Activated CD8-positive, alpha-beta memory T cell treated with anti-CD3 and anti-CD28 coated beads for 1 hour (primary cell): ENCODE measurements around the gene SLC29A3.

Experiments used
- DNase-seq, 2 donors: peaks; one replicate each; pipeline ENCODE4 v3.0.0-alpha.2; 2020; ENCODE audit warnings: low read depth in 1 of 2; ENCODE audit errors: extremely low read depth in 1 of 2

The SLC29A3 gene

GRCh38 chr10:71299071-71299785 lies 19.8 kb upstream of the SLC29A3 start:
- DNase-seq = no peak

- DNase-seq = no peak
These were observed 18.3 kb upstream of the SLC29A3 start for GRCh38 chr10:71300555-71301370.

- no peak for DNase-seq
These were observed 17.6 kb upstream of the SLC29A3 start for GRCh38 chr10:71301371-71301916.

- no peak for DNase-seq
These were observed 16.6 kb upstream of the SLC29A3 start for GRCh38 chr10:71302451-71302850.

GRCh38 chr10:71302874-71303568 lies 16.0 kb upstream of the SLC29A3 start:
- DNase-seq = no peak

GRCh38 chr10:71303569-71303907 lies 15.5 kb upstream of the SLC29A3 start:
- DNase-seq = no peak

- DNase-seq = no peak
These were observed 14.1 kb upstream of the SLC29A3 start for GRCh38 chr10:71304914-71305313.

GRCh38 chr10:71306979-71307378 lies 12.1 kb upstream of the SLC29A3 start:
- DNase-seq = no peak

- DNase-seq = no peak
These were observed 11.5 kb upstream of the SLC29A3 start for GRCh38 chr10:71307469-71308085.

- no peak for DNase-seq
These were observed 10.8 kb upstream of the SLC29A3 start for GRCh38 chr10:71308244-71308643.

GRCh38 chr10:71308985-71309384 lies 10.1 kb upstream of the SLC29A3 start:
- no peak for DNase-seq

GRCh38 chr10:71309919-71310318 lies 9.1 kb upstream of the SLC29A3 start:
- no peak for DNase-seq

GRCh38 chr10:71312220-71312619 lies 6.8 kb upstream of the SLC29A3 start:
- DNase-seq = no peak

GRCh38 chr10:71312811-71313789 lies 6.0 kb upstream of the SLC29A3 start:
- DNase-seq = no peak

GRCh38 chr10:71314028-71314693 lies 4.9 kb upstream of the SLC29A3 start:
- peak in 1 of 2 donors; percentile 50 for DNase-seq

- no peak for DNase-seq
These were observed 4.3 kb upstream of the SLC29A3 start for GRCh38 chr10:71314694-71315225.

- DNase-seq = no peak
These were observed 2.8 kb upstream of the SLC29A3 start for GRCh38 chr10:71316056-71316785.

- no peak for DNase-seq
These were observed 2.3 kb upstream of the SLC29A3 start for GRCh38 chr10:71316786-71317160.
